Lower lobe of right lung (tissue), 2 donors: ENCODE measurements around the gene PHLPP1. TPM values are rescaled to one million over a fixed set of nuclear protein-coding genes. Genes with fewer than 3 reads are reported as not detected.

Source experiments
- ATAC-seq, 2 donors: fragments of 200-7000 bp; cut with Tn5 transposase; one replicate each; pipeline ENCODE4 v1.9.1; 2020 to 2022; ENCODE audit warnings: mild to moderate bottlenecking in 2 of 2, moderate library complexity in 2 of 2
- DNase-seq: peaks from one replicate; pipeline ENCODE4 v3.0.0-alpha.2; 2020
- H3K27ac ChIP-seq: fragments of 200-600 bp; one replicate; pipeline ENCODE4 v1.8.0; 2022
- H3K27me3 ChIP-seq: fragments of 200-600 bp; one replicate; pipeline ENCODE4 v1.8.0; 2022; ENCODE audit warnings: low read depth
- H3K36me3 ChIP-seq: fragments of 200-600 bp; one replicate; pipeline ENCODE4 v1.8.0; 2022; ENCODE audit warnings: mild to moderate bottlenecking
- H3K4me1 ChIP-seq: fragments of 200-600 bp; one replicate; pipeline ENCODE4 v1.8.0; 2022
- H3K4me3 ChIP-seq: fragments of 200-600 bp; one replicate; pipeline ENCODE4 v1.8.0; 2022; ENCODE audit warnings: mild to moderate bottlenecking
- H3K9me3 ChIP-seq: fragments of 200-600 bp; one replicate; pipeline ENCODE4 v1.8.0; 2022
- intact Hi-C: fragments of 100-400 bp; cut with DNase I; formaldehyde crosslinking; loops from one replicate; pipeline ENCODE4 v1.11.0; 2022
- total RNA-seq: library from RNA; stranded (reverse); fragmentation: NEBNext Ultra II Directional; extraction: Animal tissue kit (Norgen Biotek cat#: 25700); gene quantifications from one replicate; pipeline ENCODE4 v1.2.1, GENCODE V29; 2021
- TF ChIP-seq, protein P1 (sequence below): fragments of 200-600 bp; IDR thresholded peaks from one replicate; pipeline ENCODE4 v1.8.0; 2022; ENCODE audit warnings: antibody characterized with exemption, mild to moderate bottlenecking
- donor health status: DM: no; HTN: yes; CAD: no; lungs with severe emphysema.

Gene PHLPP1
- total RNA-seq, 1 donor from 2014 or later: 12.6 TPM

DNA sequence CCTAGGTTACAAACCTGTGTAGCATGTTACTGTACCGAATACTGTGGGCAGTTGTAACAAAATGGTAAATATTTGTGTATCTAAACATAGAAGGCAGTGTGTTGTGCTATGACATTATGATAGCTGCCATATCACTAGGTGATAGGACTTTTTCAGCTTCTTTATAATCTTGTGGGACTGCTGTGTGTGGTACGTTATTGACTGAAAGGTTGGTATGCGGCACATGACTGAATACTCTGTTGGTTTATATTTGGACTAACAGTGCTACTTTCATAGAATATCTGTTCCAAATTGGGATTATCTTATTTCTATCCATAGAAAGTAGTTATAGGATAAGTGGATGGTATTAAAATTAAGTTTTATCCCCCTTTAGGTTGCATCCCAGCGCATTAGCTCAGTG, 144.7 kb downstream of the PHLPP1 start:
- intact Hi-C loops: no loop called here
- Histone ChIP-seq H3K4me1 (no peaks in the 10 kb centered on the region), H3K4me3 (no peak overlapping the region), H3K36me3 (no peaks in the 10 kb centered on the region), H3K27ac (no peak overlapping the region), H3K9me3 (no peaks in the 10 kb centered on the region), H3K27me3 (no peaks in the 10 kb centered on the region)
- DNase-seq: no peak
- TF ChIP-seq, protein P1, sequence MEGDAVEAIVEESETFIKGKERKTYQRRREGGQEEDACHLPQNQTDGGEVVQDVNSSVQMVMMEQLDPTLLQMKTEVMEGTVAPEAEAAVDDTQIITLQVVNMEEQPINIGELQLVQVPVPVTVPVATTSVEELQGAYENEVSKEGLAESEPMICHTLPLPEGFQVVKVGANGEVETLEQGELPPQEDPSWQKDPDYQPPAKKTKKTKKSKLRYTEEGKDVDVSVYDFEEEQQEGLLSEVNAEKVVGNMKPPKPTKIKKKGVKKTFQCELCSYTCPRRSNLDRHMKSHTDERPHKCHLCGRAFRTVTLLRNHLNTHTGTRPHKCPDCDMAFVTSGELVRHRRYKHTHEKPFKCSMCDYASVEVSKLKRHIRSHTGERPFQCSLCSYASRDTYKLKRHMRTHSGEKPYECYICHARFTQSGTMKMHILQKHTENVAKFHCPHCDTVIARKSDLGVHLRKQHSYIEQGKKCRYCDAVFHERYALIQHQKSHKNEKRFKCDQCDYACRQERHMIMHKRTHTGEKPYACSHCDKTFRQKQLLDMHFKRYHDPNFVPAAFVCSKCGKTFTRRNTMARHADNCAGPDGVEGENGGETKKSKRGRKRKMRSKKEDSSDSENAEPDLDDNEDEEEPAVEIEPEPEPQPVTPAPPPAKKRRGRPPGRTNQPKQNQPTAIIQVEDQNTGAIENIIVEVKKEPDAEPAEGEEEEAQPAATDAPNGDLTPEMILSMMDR: no peak
- ATAC-seq: no peak

DNA sequence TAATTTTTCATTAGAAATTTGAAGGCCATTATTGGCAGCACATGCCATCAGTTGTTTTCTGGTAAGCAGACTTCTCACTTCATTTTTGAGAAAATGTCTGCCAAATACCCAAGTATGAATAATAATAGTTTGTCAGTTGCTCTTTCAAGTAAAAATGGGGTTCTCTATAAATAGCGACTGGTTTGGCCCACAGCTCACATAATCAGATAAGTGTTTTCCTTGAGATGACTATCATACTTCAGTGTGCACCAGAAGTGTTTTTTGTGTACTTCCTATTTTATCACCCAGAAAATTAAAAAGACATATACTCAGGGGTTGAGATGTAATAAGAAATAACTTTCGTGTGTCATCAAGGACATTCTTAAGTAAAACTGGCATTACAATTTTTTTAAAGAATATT, 147.1 kb downstream of the PHLPP1 start:
- TF ChIP-seq, protein P1: no peak
- no peaks in the 10 kb centered on the region for H3K9me3 ChIP-seq
- DNase-seq (no peak), ATAC-seq (no peak)
- H3K4me1 ChIP-seq: no peaks in the 10 kb centered on the region
- no peak overlapping the region for H3K27ac ChIP-seq
- no peaks in the 10 kb centered on the region for H3K27me3 ChIP-seq
- intact Hi-C loops: no loop called here
- no peak overlapping the region for H3K4me3 ChIP-seq
- H3K36me3 ChIP-seq: no peaks in the 10 kb centered on the region

DNA sequence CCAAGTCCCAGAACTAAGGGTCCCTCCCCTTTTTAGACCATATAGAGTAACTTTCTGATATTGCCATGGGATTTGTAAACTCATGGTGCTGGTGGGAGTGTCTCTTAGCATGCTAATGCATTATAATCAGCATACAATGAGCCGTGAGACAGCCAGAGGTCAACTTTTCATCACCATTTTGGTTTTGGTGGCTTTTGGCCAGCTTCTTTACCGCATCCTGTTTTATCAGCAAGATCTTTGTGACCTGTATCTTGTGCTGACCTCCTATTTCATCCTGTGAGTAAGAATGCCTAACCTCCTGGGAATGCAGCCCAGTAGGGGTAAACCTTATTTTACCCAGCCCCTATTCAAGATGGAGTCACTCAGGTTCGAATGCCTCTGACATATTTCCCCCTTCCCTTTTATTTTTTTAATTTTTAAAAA, 148.2 kb downstream of the PHLPP1 start:
- no peaks in the 10 kb centered on the region for H3K27me3 ChIP-seq
- no peak overlapping the region for H3K27ac ChIP-seq
- H3K4me3 ChIP-seq: no peak overlapping the region
- intact Hi-C loops: no loop called here
- TF ChIP-seq, protein P1: no peak
- H3K9me3 ChIP-seq: no peaks in the 10 kb centered on the region
- ATAC-seq (no peak), DNase-seq (no peak)
- H3K36me3 ChIP-seq: no peaks in the 10 kb centered on the region
- no peaks in the 10 kb centered on the region for H3K4me1 ChIP-seq

DNA sequence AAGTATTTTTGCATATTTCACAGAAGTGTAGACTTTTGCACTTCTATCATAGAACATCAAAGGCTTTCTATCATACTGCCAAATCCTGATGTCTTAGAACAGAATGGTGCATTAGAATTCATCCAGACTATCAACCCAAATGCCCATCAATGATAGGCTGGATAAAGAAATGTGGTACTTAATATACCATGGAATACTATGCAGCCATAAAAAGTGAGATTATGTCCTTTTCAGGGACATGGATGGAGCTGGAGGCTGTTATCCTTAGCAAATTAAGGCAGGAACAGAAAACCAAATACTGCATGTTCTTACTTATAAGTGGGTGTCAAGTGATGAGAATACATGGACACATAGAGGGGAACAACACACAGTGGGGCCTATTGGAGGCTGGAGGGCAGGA, 150.2 kb downstream of the PHLPP1 start:
- intact Hi-C loops: no loop called here
- no peaks in the 10 kb centered on the region for H3K4me1 ChIP-seq
- H3K27ac ChIP-seq: no peak overlapping the region
- ATAC-seq (no peak), DNase-seq (no peak)
- no peaks in the 10 kb centered on the region for H3K9me3 ChIP-seq
- TF ChIP-seq, protein P1: no peak
- H3K36me3 ChIP-seq: no peaks in the 10 kb centered on the region
- no peak overlapping the region for H3K4me3 ChIP-seq
- H3K27me3 ChIP-seq: no peaks in the 10 kb centered on the region

DNA sequence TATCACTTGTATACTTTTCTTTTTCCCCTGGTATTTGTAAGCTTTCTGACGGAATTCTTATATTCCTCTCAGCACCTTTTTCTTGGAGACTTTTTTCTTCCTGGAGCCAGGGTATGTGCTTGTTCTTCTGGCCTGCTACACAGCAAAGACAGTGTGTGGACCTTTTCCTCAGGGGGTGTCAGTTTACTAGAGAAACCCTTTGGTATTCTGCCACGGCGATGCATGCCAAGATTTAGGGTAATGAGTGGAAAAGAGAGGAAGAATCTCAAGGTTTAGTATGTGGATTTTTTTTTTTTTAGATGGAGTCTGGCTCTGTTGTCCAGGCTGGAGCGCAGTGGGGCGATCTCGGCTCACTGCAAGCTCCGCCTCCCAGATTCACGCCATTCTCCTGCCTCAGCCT, 152.2 kb downstream of the PHLPP1 start:
- Histone ChIP-seq H3K9me3 (no peaks in the 10 kb centered on the region), H3K4me3 (no peak overlapping the region), H3K36me3 (no peaks in the 10 kb centered on the region), H3K27me3 (no peaks in the 10 kb centered on the region), H3K27ac (no peak overlapping the region), H3K4me1 (no peaks in the 10 kb centered on the region)
- TF ChIP-seq, protein P1: no peak
- DNase-seq (no peak), ATAC-seq (no peak)
- intact Hi-C loops: no loop called here

DNA sequence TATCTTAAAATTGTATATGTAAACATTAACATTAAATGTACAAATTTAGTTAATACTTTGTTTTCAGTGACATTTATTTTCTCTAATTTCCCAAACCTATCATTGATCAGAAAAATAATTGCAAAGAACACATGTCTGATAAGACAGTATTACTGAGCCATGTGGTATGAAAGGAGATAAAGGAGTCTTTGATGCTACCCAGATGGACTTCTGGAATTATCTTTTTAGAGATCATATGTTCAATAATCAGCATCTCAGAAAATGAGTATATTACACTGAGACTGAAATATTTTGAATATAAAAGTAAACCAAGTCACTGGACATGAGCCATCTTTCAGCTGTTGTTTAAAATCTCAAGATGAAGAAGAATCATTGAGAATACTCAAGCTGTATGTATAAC, 153.3 kb downstream of the PHLPP1 start:
- no peak overlapping the region for H3K4me3 ChIP-seq
- ATAC-seq (no peak), DNase-seq (no peak)
- H3K27me3 ChIP-seq: no peaks in the 10 kb centered on the region
- H3K27ac ChIP-seq: no peak overlapping the region
- TF ChIP-seq, protein P1: no peak
- intact Hi-C loops: no loop called here
- no peaks in the 10 kb centered on the region for H3K36me3 ChIP-seq
- H3K9me3 ChIP-seq: no peaks in the 10 kb centered on the region
- H3K4me1 ChIP-seq: no peaks in the 10 kb centered on the region
